GM12878 (cell line): ENCODE data around the gene PERM1. TPM values are rescaled to one million over a fixed set of nuclear protein-coding genes. Genes with fewer than 3 reads are reported as not detected.
"Not testable (repeated sequence)": the region's sequence is repeated elsewhere in the genome, so short reads cannot be mapped to it uniquely, and the experiment has no call there.

ENCODE experiments used
- ATAC-seq: fragments of 200-7000 bp; cut with Tn5 transposase; 3 replicates; pipeline ENCODE4 v1.9.1; 2020; ENCODE audit warnings: mild to moderate bottlenecking, moderate library complexity
- BruUV-seq: library from RNA; stranded (reverse); fragments of 400-500 nt; replicated peaks from 2 replicates; lab custom pipeline; 2021; lab: Mats Ljungman, UMichigan
- CTCF ChIA-PET: fragments of 300-600 bp; sonication (Branson Sonifier 250); formaldehyde crosslinking; extraction: SDS; loops from one replicate; lab custom pipeline; 2021; ENCODE audit warnings: inconsistent platforms; lab: Yijun Ruan, JAX
- POLR2A ChIA-PET: fragments of 350-600 bp; formaldehyde crosslinking; extraction: SDS; loops from one replicate; lab custom pipeline; 2021; ENCODE audit warnings: inconsistent platforms; lab: Charles Lee
- RAD21 ChIA-PET: fragments of 300-600 bp; sonication (Branson Sonifier 250); formaldehyde crosslinking; loops from one replicate; lab custom pipeline; 2023; ENCODE audit warnings: antibody characterized with exemption; ENCODE audit not compliant: unreplicated experiment; lab: Charles Lee
- SMC1A ChIA-PET: fragments of 300-600 bp; sonication (Branson Sonifier 250); formaldehyde crosslinking; loops from one replicate; lab custom pipeline; 2023; ENCODE audit not compliant: unreplicated experiment, uncharacterized antibody; lab: Charles Lee
- DNase-seq: peaks from one replicate; pipeline ENCODE4 v3.0.0-alpha.2; 2011; ENCODE audit warnings: low read depth, low spot score
- FAIRE-seq: peaks from 3 replicates; lab custom pipeline; 2011; peaks lifted over from hg19 to GRCh38; lab: Jason Lieb, UNC
- H2AFZ ChIP-seq: 2 replicates; pipeline ENCODE4 v1.6.0; 2011; ENCODE audit warnings: low read depth, low read length, control low read depth; ENCODE audit not compliant: control insufficient read depth
- H3K27ac ChIP-seq: 2 replicates; pipeline ENCODE4 v1.5.1; 2011; ENCODE audit warnings: control low read depth; ENCODE audit not compliant: control insufficient read depth, insufficient read depth
- H3K27me3 ChIP-seq, 2 experiments: replicated peaks in 1 of 2; 2 replicates each; pipeline versions ENCODE4 v1.6.0 to v1.6.1; 2011; ENCODE audit warnings: low read length in 1 of 2; ENCODE audit not compliant: control insufficient read depth in 2 of 2, insufficient read depth in 2 of 2
- H3K36me3 ChIP-seq, 2 experiments: 2 replicates each; pipeline ENCODE4 v1.5.1; 2011; ENCODE audit warnings: low read length in 1 of 2; ENCODE audit not compliant: control insufficient read depth in 2 of 2, insufficient read depth in 2 of 2
- H3K4me1 ChIP-seq: 2 replicates; pipeline ENCODE4 v1.6.1; 2011; ENCODE audit warnings: mild to moderate bottlenecking, low read length, moderate library complexity, mixed read lengths; ENCODE audit not compliant: control insufficient read depth, insufficient read depth
- H3K4me2 ChIP-seq: 2 replicates; pipeline ENCODE4 v1.6.0; 2011; ENCODE audit warnings: control low read depth; ENCODE audit not compliant: control insufficient read depth, insufficient read depth
- H3K4me3 ChIP-seq: fragments of 200-600 bp; sonication (generic); 2 replicates; pipeline ENCODE4 v1.5.1; 2016
- H3K79me2 ChIP-seq: 2 replicates; pipeline ENCODE4 v1.6.0; 2011; ENCODE audit warnings: low read length; ENCODE audit not compliant: control insufficient read depth, insufficient read depth
- H3K9ac ChIP-seq: 2 replicates; pipeline ENCODE4 v1.8.0; 2011; ENCODE audit warnings: low read length, control low read depth, mixed read lengths; ENCODE audit not compliant: control insufficient read depth, insufficient read depth
- H3K9me3 ChIP-seq: replicated peaks from 3 replicates; pipeline ENCODE4 v1.5.1; 2011; ENCODE audit warnings: mild to moderate bottlenecking, low read length; ENCODE audit not compliant: control insufficient read depth, insufficient read depth
- H4K20me1 ChIP-seq: 2 replicates; pipeline ENCODE4 v1.6.0; 2011; ENCODE audit not compliant: control insufficient read depth, insufficient read depth
- CHD2 ChIP-seq: IDR thresholded peaks from 2 replicates; pipeline ENCODE4 v1.6.1; 2011; ENCODE audit warnings: low read depth, low read length, improper control_type of control experiment, borderline replicate concordance
- IKZF1 ChIP-seq: fragments of 450-650 bp; conservative IDR thresholded peaks from 2 replicates; pipeline ENCODE4 v1.6.1; 2017; ENCODE audit warnings: antibody characterized with exemption, mild to moderate bottlenecking
- PAX5 ChIP-seq: IDR thresholded peaks from 2 replicates; pipeline ENCODE4 v1.6.1; 2011; ENCODE audit warnings: low read depth, low read length, borderline replicate concordance
- PML ChIP-seq: IDR thresholded peaks from 2 replicates; pipeline ENCODE4 v1.6.1; 2012; ENCODE audit warnings: low read length, inconsistent platforms
- POU2F2 ChIP-seq: IDR thresholded peaks from 3 replicates; pipeline ENCODE4 v1.6.1; 2011; ENCODE audit warnings: low read depth, mild to moderate bottlenecking, low read length, borderline replicate concordance
- SMARCA5 ChIP-seq: fragments of 450-650 bp; IDR thresholded peaks from 2 replicates; pipeline ENCODE4 v1.6.1; 2017; ENCODE audit warnings: mild to moderate bottlenecking
- SP1 ChIP-seq: IDR thresholded peaks from one replicate; pipeline ENCODE4 v1.6.1; 2011; ENCODE audit warnings: low read depth, low read length
- ZBED1 ChIP-seq: IDR thresholded peaks from 2 replicates; pipeline ENCODE4 v1.6.1; 2016; ENCODE audit warnings: borderline replicate concordance
- WGBS: methylation state at CpG from one replicate; pipeline ENCODE4 v1.1.6; 2016; ENCODE audit warnings: low lambda C conversion rate; ENCODE audit not compliant: insufficient replicate concordance, insufficient coverage; ENCODE audit errors: missing lambda C conversion rate; 5-methylcytosine and 5-hydroxymethylcytosine counted together
- in situ Hi-C: fragments of 300-500 bp; cut with MboI; formaldehyde crosslinking; loops from 9 replicates; pipeline ENCODE4 v1.14.3; 2018; ENCODE audit warnings: mixed read lengths
- intact Hi-C: fragments of 100-400 bp; cut with micrococcal nuclease; formaldehyde crosslinking; loops from one replicate; pipeline ENCODE4 v1.14.2; 2022; ENCODE audit not compliant: unreplicated experiment
- polyA plus RNA-seq, 11 experiments: library from polyadenylated mRNA; depleted of rRNA in 4 of 11; unstranded in 6 of 11; stranded (reverse) in 5 of 11; fragments of >200 nt; fragmentation: Nextera tagmentation in 4 of 11; fragmentation: Illumina TruSeq in 1 of 11; extraction: Ambion mirVana in 4 of 11; extraction: Trizol in 1 of 11; gene quantifications; 1 replicate in 1 of 11; 2 replicates in 10 of 11; pipeline versions ENCODE4 v1.2.1 to v1.2.3, GENCODE V29; 2011 to 2016; ENCODE audit warnings: inconsistent platforms in 2 of 11, missing spikeins in 2 of 11, low read depth in 1 of 11
- total RNA-seq, 4 experiments: library from RNA; depleted of rRNA in 3 of 4; stranded (reverse); fragments of >200 nt in 3 of 4; fragmentation: Illumina TruSeq in 1 of 4; extraction: Trizol in 1 of 4; gene quantifications; 2 replicates each; pipeline versions ENCODE4 v1.2.1 to v1.2.3, GENCODE V29; 2013 to 2021

PERM1 gene
- total and polyA plus RNA-seq, 10 of the 15 experiments (the other 5 are each of a cell fraction or from before 2014, with no cell fraction given), result not detected

- no peak overlapping the region for H3K4me3 ChIP-seq
- 20% methylated on average over 14 of the region's 14 CpGs for WGBS
- H3K27me3 ChIP-seq, result no peaks in the 10 kb centered on the region
- RAD21 ChIA-PET, result no interaction called here
- peaks cover 2% of the 10 kb centered on the region; the same call in 1 of the 3 replicates for H3K9me3 ChIP-seq
- intact Hi-C loops, result no loop called here
- no peak overlapping the region for H3K9ac ChIP-seq
- no peak overlapping the region for H3K27ac ChIP-seq
- TF ChIP-seq POU2F2 (no peak), PAX5 (no peak), IKZF1 (no peak), CHD2 (no peak), PML (no peak), ZBED1 (no peak), SP1 (no peak), SMARCA5 (no peak)
- TF ChIP-seq, all 136 proteins: peak for 0
- ATAC-seq, result no peak
- no peak for DNase-seq
- POLR2A ChIA-PET, result interaction anchor here (4.0 kb wide), 1 partner anchor 8 kb away, joined by 22 read pairs; no protein-coding TSS in a partner anchor
- Histone ChIP-seq H4K20me1 (no peaks in the 10 kb centered on the region), H3K79me2 (peaks cover 22% of the 10 kb centered on the region), H2AFZ (no peak overlapping the region), H3K36me3 (no peaks in the 10 kb centered on the region), H3K4me1 (peaks cover 12% of the 10 kb centered on the region), H3K4me2 (no peak overlapping the region)
- in situ Hi-C loops, result no loop called here
- no peak for FAIRE-seq
- CTCF ChIA-PET, result interaction anchor here (1.2 to 4.1 kb wide), 2 partner anchors 9 to 28 kb away, joined by 3 to 37 read pairs; no protein-coding TSS in a partner anchor
- BruUV-seq, result no TSS peak
- SMC1A ChIA-PET, result no interaction called here
These were observed 29.6 kb upstream of the PERM1 start for GRCh38 chr1:1011396-1011949.

- not testable (repeated sequence) for ATAC-seq
These were observed 28.2 kb upstream of the PERM1 start for GRCh38 chr1:1010131-1010530.

More at GRCh38 chr1:1010131-1010530, 28.2 kb upstream of the PERM1 start:
- H2AFZ ChIP-seq, H3K4me3 ChIP-seq, H3K9me3 ChIP-seq, in situ Hi-C loops, H3K9ac ChIP-seq, H3K4me2 ChIP-seq, SMC1A ChIA-PET, BruUV-seq, DNase-seq, H3K36me3 ChIP-seq, H3K27me3 ChIP-seq, FAIRE-seq, RAD21 ChIA-PET, H4K20me1 ChIP-seq, intact Hi-C loops, H3K27ac ChIP-seq: not testable (repeated sequence)
- Histone ChIP-seq H3K4me1 (peaks cover 13% of the 10 kb centered on the region), H3K79me2 (peaks cover 18% of the 10 kb centered on the region)
- POLR2A ChIA-PET, result interaction anchor here (1.4 kb wide), 1 partner anchor 8 kb away, joined by 3 read pairs; no protein-coding TSS in a partner anchor
- 83% methylated on average over 8 of the region's 8 CpGs for WGBS
- CTCF ChIA-PET, result interaction anchor here (1.4 kb wide), 1 partner anchor 9 kb away, joined by 3 read pairs; no protein-coding TSS in a partner anchor
